GM23338 (cell line): ENCODE measurements around the gene PSMC3.

Experiments
- CREB1 ChIP-seq: fragments of 250-450 bp; sonication (Bioruptor Pico); IDR thresholded peaks from 2 replicates; pipeline ENCODE4 v1.5.0; 2020; ENCODE audit warnings: low read depth, mild to moderate bottlenecking, moderate library complexity
- CTCF ChIP-seq, 2 experiments: fragments of 200-600 bp in 1 of 2; sonication (generic) in 1 of 2; conservative IDR thresholded peaks; 2 replicates each; pipeline versions ENCODE4 v1.5.1 to v1.6.1; 2016 to 2017; ENCODE audit warnings: antibody characterized with exemption in 2 of 2, low read depth in 2 of 2, mild to moderate bottlenecking in 2 of 2, moderate library complexity in 1 of 2
- EZH2 ChIP-seq: fragments of 200-600 bp; sonication (generic); IDR thresholded peaks from one replicate; pipeline ENCODE4 v1.8.0; 2017; ENCODE audit warnings: antibody characterized with exemption, mild to moderate bottlenecking, low read depth; ENCODE audit not compliant: unreplicated experiment
- EZH2phosphoT487 ChIP-seq: fragments of 200-600 bp; sonication (generic); IDR thresholded peaks from one replicate; pipeline ENCODE4 v1.8.1; 2018; ENCODE audit warnings: antibody characterized with exemption; ENCODE audit not compliant: unreplicated experiment
- NANOG ChIP-seq: IDR thresholded peaks from 2 replicates; pipeline ENCODE4 v1.6.1; 2016; ENCODE audit warnings: antibody characterized with exemption, borderline replicate concordance
- POLR2AphosphoS5 ChIP-seq: IDR thresholded peaks from 2 replicates; pipeline ENCODE4 v1.6.1; 2016; ENCODE audit warnings: antibody characterized with exemption, low read depth
- REST ChIP-seq: IDR thresholded peaks from one replicate; pipeline ENCODE4 v1.6.1; 2018; ENCODE audit warnings: antibody characterized with exemption; ENCODE audit not compliant: unreplicated experiment
- ZNF462 ChIP-seq: fragments of 250-450 bp; sonication (Bioruptor Pico); IDR thresholded peaks from 2 replicates; pipeline ENCODE4 v1.5.0; 2020; ENCODE audit warnings: mild to moderate bottlenecking, moderate library complexity

- no peak for TF ChIP-seq EZH2
- TF ChIP-seq POLR2AphosphoS5, result peak; percentile 6; the same call in 1 of the 2 replicates
- TF ChIP-seq CTCF (conservative IDR thresholded peaks at IDR 0.05; ENCODE audit: low read depth in 2 of 2), result no peak
- TF ChIP-seq ZNF462, result no peak
- no peak for TF ChIP-seq EZH2phosphoT487
- no peak for TF ChIP-seq REST
- TF ChIP-seq CREB1 (CRISPR knock-in tag), result no peak
- no peak for TF ChIP-seq NANOG
Observed at GRCh38 chr11:47417712-47418111, 8.5 kb downstream of the PSMC3 start.
